Liver (tissue), 9 donors: ENCODE measurements around the gene NT5DC2. TPM values are rescaled to one million over a fixed set of nuclear protein-coding genes. Genes with fewer than 3 reads are reported as not detected.

Source experiments
- DNase-seq: peaks from one replicate; pipeline ENCODE4 v3.0.0-alpha.2; 2017; ENCODE audit warnings: low spot score
- H3K27ac ChIP-seq, 2 donors: one replicate each; pipeline ENCODE4 v1.7.0; 2013; ENCODE audit warnings: inconsistent platforms in 2 of 2, low read length in 2 of 2, control low read depth in 1 of 2, low read depth in 1 of 2, mild to moderate bottlenecking in 1 of 2
- H3K27me3 ChIP-seq, 4 donors: one replicate each; pipeline versions ENCODE4 v1.6.1 to v1.7.0; 2013; ENCODE audit warnings: low read length in 3 of 4, inconsistent platforms in 1 of 4, mild to moderate bottlenecking in 1 of 4, moderate library complexity in 1 of 4; ENCODE audit not compliant: control insufficient read depth in 4 of 4, insufficient read depth in 4 of 4
- H3K36me3 ChIP-seq, 4 donors: one replicate each; pipeline versions ENCODE4 v1.6.1 to v1.7.0; 2013; ENCODE audit warnings: low read length in 3 of 4, mild to moderate bottlenecking in 3 of 4, low read depth in 1 of 4, moderate library complexity in 1 of 4; ENCODE audit not compliant: control insufficient read depth in 4 of 4, insufficient read depth in 3 of 4
- H3K4me1 ChIP-seq, 4 donors: one replicate each; pipeline versions ENCODE4 v1.6.1 to v1.7.0; 2013; ENCODE audit warnings: low read length in 3 of 4, mild to moderate bottlenecking in 3 of 4, moderate library complexity in 1 of 4; ENCODE audit not compliant: control insufficient read depth in 4 of 4, insufficient read depth in 4 of 4
- H3K4me3 ChIP-seq, 3 donors: one replicate each; pipeline versions ENCODE4 v1.6.1 to v1.7.0; 2013; ENCODE audit warnings: low read length in 3 of 3, control low read depth in 1 of 3, low read depth in 1 of 3, mild to moderate bottlenecking in 1 of 3
- H3K9ac ChIP-seq, 2 donors: one replicate each; pipeline ENCODE4 v1.7.0; 2013; ENCODE audit warnings: low read length in 2 of 2, mild to moderate bottlenecking in 2 of 2, moderate library complexity in 2 of 2, control low read depth in 1 of 2, low read depth in 1 of 2
- H3K9me3 ChIP-seq, 4 donors: one replicate each; pipeline versions ENCODE4 v1.6.1 to v1.7.0; 2013; ENCODE audit warnings: low read length in 3 of 4; ENCODE audit not compliant: control insufficient read depth in 4 of 4
- ATF3 ChIP-seq: IDR thresholded peaks from 2 replicates; pipeline ENCODE4 v1.6.1; 2016; ENCODE audit warnings: antibody characterized with exemption
- CTCF ChIP-seq: fragments of 150-350 bp; IDR thresholded peaks from 2 replicates; pipeline ENCODE4 v1.5.1; 2017; ENCODE audit warnings: improper control_type of control experiment, low read depth, low read length; ENCODE audit not compliant: missing input control
- EGR1 ChIP-seq, 2 donors: IDR thresholded peaks; 2 replicates each; pipeline ENCODE4 v1.6.1; 2016 to 2018; ENCODE audit warnings: antibody characterized with exemption in 2 of 2, low read depth in 2 of 2
- FOXA1 ChIP-seq: IDR thresholded peaks from 2 replicates; pipeline ENCODE4 v1.6.1; 2016; ENCODE audit warnings: antibody characterized with exemption
- FOXA2 ChIP-seq: IDR thresholded peaks from 2 replicates; pipeline ENCODE4 v1.6.1; 2016; ENCODE audit warnings: antibody characterized with exemption
- GABPA ChIP-seq, 2 donors: IDR thresholded peaks in 1 of 2; conservative IDR thresholded peaks in 1 of 2; 2 replicates each; pipeline ENCODE4 v1.6.1; 2016; ENCODE audit warnings: antibody characterized with exemption in 2 of 2, mild to moderate bottlenecking in 1 of 2, moderate library complexity in 1 of 2
- HNF4A ChIP-seq, 2 donors: conservative IDR thresholded peaks; 2 replicates each; pipeline ENCODE4 v1.6.1; 2016; ENCODE audit warnings: antibody characterized with exemption in 2 of 2, mild to moderate bottlenecking in 2 of 2
- HNF4G ChIP-seq: IDR thresholded peaks from 2 replicates; pipeline ENCODE4 v1.6.1; 2016; ENCODE audit warnings: antibody characterized with exemption
- JUND ChIP-seq, 2 donors: IDR thresholded peaks; 2 replicates each; pipeline ENCODE4 v1.6.1; 2016; ENCODE audit warnings: antibody characterized with exemption in 2 of 2
- MAX ChIP-seq: IDR thresholded peaks from 2 replicates; pipeline ENCODE4 v1.6.1; 2016; ENCODE audit warnings: antibody characterized with exemption
- NR2F2 ChIP-seq: IDR thresholded peaks from 2 replicates; pipeline ENCODE4 v1.6.1; 2016; ENCODE audit warnings: antibody characterized with exemption
- RAD21 ChIP-seq, 2 donors: IDR thresholded peaks; 2 replicates each; pipeline ENCODE4 v1.6.1; 2016; ENCODE audit warnings: antibody characterized with exemption in 2 of 2, mild to moderate bottlenecking in 2 of 2
- REST ChIP-seq: IDR thresholded peaks from 2 replicates; pipeline ENCODE4 v1.6.1; 2016; ENCODE audit warnings: antibody characterized with exemption, mild to moderate bottlenecking
- RXRA ChIP-seq, 2 donors: IDR thresholded peaks; 2 replicates each; pipeline ENCODE4 v1.6.1; 2017 to 2018; ENCODE audit warnings: antibody characterized with exemption in 2 of 2, mild to moderate bottlenecking in 1 of 2
- SP1 ChIP-seq: IDR thresholded peaks from 2 replicates; pipeline ENCODE4 v1.6.1; 2018; ENCODE audit warnings: antibody characterized with exemption, mild to moderate bottlenecking
- TAF1 ChIP-seq: conservative IDR thresholded peaks from 2 replicates; pipeline ENCODE4 v1.6.1; 2016; ENCODE audit warnings: antibody characterized with exemption, mild to moderate bottlenecking
- YY1 ChIP-seq: IDR thresholded peaks from 2 replicates; pipeline ENCODE4 v1.6.1; 2016; ENCODE audit warnings: antibody characterized with exemption, mild to moderate bottlenecking
- ZBTB33 ChIP-seq: IDR thresholded peaks from 2 replicates; pipeline ENCODE4 v1.6.1; 2016; ENCODE audit warnings: antibody characterized with exemption
- WGBS: extraction: QIAGEN DNeasy Blood & Tissue Kit; methylation state at CpG from one replicate; pipeline ENCODE4 v1.1.7; 2013; 5-methylcytosine and 5-hydroxymethylcytosine counted together
- polyA plus RNA-seq, 2 donors: library from polyadenylated mRNA; stranded (reverse) in 1 of 2; unstranded in 1 of 2; fragments of 200-250 nt in 1 of 2; fragments of >200 nt in 1 of 2; fragmentation: Nextera tagmentation in 1 of 2; extraction: Ambion mirVana in 1 of 2; gene quantifications; one replicate each; pipeline versions ENCODE4 v1.2.1 to v1.2.3, GENCODE V29; 2013 to 2015
- total RNA-seq, 2 donors: library from RNA; depleted of rRNA; stranded (reverse); fragments of >200 nt; gene quantifications; one replicate each; pipeline ENCODE4 v1.2.3, GENCODE V29; 2014
- donor health status: healthy.
- donor health status: healthy.
- donor health status: healthy.
- donor health status: healthy.
- donor health status: healthy.

NT5DC2 gene
- total and polyA plus RNA-seq, 4 donors: 2.8 to 20.9 (median 3.1) TPM

- H3K9me3 ChIP-seq: no peaks in the 10 kb centered on the region
- no peaks in the 10 kb centered on the region for H3K27me3 ChIP-seq
- H3K9ac ChIP-seq: no peak overlapping the region
- no peaks in the 10 kb centered on the region for H3K4me1 ChIP-seq
- DNase-seq: no peak
- no peak overlapping the region for H3K4me3 ChIP-seq
- H3K36me3 ChIP-seq: no peaks in the 10 kb centered on the region
- WGBS: 87% methylated on average over 10 of the region's 10 CpGs
- TF ChIP-seq NR2F2: no peak
- TF ChIP-seq FOXA1: no peak
- no peak for TF ChIP-seq CTCF
- TF ChIP-seq FOXA2: no peak
- TF ChIP-seq TAF1: no peak
- no peak for TF ChIP-seq RXRA (IDR thresholded peaks at IDR 0.05)
- TF ChIP-seq SP1: no peak
- no peak for TF ChIP-seq HNF4G
- TF ChIP-seq EGR1 (IDR thresholded peaks at IDR 0.05; ENCODE audit: low read depth in 2 of 2): no peak
- no peak for TF ChIP-seq ZBTB33
- no peak for TF ChIP-seq HNF4A (conservative IDR thresholded peaks at IDR 0.05)
- no peak for TF ChIP-seq RAD21 (IDR thresholded peaks at IDR 0.05)
- no peak overlapping the region for H3K27ac ChIP-seq
Measured at GRCh38 chr3:52504977-52505376, 28.7 kb downstream of the NT5DC2 start.

- Histone ChIP-seq H3K4me1 (peaks cover 0 to 4% (median 0%) of the 10 kb centered on the region in 4 donors), H3K9me3 (no peaks in the 10 kb centered on the region), H3K9ac (no peak overlapping the region), H3K4me3 (no peak overlapping the region), H3K27ac (no peak overlapping the region), H3K36me3 (no peaks in the 10 kb centered on the region), H3K27me3 (no peaks in the 10 kb centered on the region)
- TF ChIP-seq FOXA1 (no peak), HNF4A (conservative IDR thresholded peaks at IDR 0.05) (no peak), ZBTB33 (no peak), YY1 (no peak), FOXA2 (no peak), RXRA (IDR thresholded peaks at IDR 0.05) (no peak), HNF4G (no peak), NR2F2 (no peak), GABPA (IDR thresholded peaks at IDR 0.05 in 1 of 2, conservative IDR thresholded peaks at IDR 0.05 in 1 of 2) (no peak), TAF1 (no peak), SP1 (no peak), REST (no peak), ATF3 (no peak), JUND (IDR thresholded peaks at IDR 0.05) (no peak), CTCF (no peak), MAX (no peak), RAD21 (IDR thresholded peaks at IDR 0.05) (no peak), EGR1 (IDR thresholded peaks at IDR 0.05; ENCODE audit: low read depth in 2 of 2) (no peak)
- 65% methylated on average over 23 of the region's 23 CpGs for WGBS
- DNase-seq: no peak
Measured at GRCh38 chr3:52503788-52504424, 29.8 kb downstream of the NT5DC2 start.
